Activated CD8-positive, alpha-beta T cell treated with anti-CD3 and anti-CD28 coated beads for 36 hours (primary cell): ENCODE data around the gene DHX34. TPM values are rescaled to one million over a fixed set of nuclear protein-coding genes. Genes with fewer than 3 reads are reported as not detected.

Experiments used
- ATAC-seq: fragments of 200-7000 bp; cut with Tn5 transposase; one replicate; pipeline ENCODE4 v1.10.0; 2021; ENCODE audit warnings: mild to moderate bottlenecking, moderate library complexity
- CTCF ChIA-PET: fragments of 350-600 bp; sonication (Branson Sonifier 250); formaldehyde crosslinking; loops from one replicate; lab custom pipeline; 2021; ENCODE audit warnings: antibody characterized with exemption; lab: Charles Lee
- POLR2A ChIA-PET: fragments of 350-600 bp; sonication (Branson Sonifier 250); formaldehyde crosslinking; loops from one replicate; lab custom pipeline; 2021; ENCODE audit warnings: antibody characterized with exemption; lab: Charles Lee
- DNase-seq: peaks from one replicate; pipeline ENCODE4 v3.0.0-alpha.2; 2020
- H3K27ac Mint-ChIP-seq: one replicate; pipeline ENCODE4 v1.8.0; 2021; ENCODE audit warnings: mild to moderate bottlenecking, mixed read lengths
- H3K27me3 Mint-ChIP-seq: one replicate; pipeline ENCODE4 v1.8.0; 2021; ENCODE audit warnings: mixed read lengths
- H3K36me3 Mint-ChIP-seq: one replicate; pipeline ENCODE4 v1.8.0; 2021; ENCODE audit warnings: low read depth, mixed read lengths
- H3K4me1 Mint-ChIP-seq: one replicate; pipeline ENCODE4 v1.8.0; 2021; ENCODE audit warnings: low read depth, mixed read lengths
- H3K4me3 Mint-ChIP-seq: one replicate; pipeline ENCODE4 v1.8.0; 2021; ENCODE audit warnings: mild to moderate bottlenecking, moderate library complexity, mixed read lengths
- H3K9me3 Mint-ChIP-seq: one replicate; pipeline ENCODE4 v1.8.0; 2021; ENCODE audit warnings: mixed read lengths
- intact Hi-C: fragments of 100-400 bp; cut with micrococcal nuclease; formaldehyde crosslinking; loops from one replicate; pipeline ENCODE4 v1.10.0; 2022
- total RNA-seq, 2 experiments: library from RNA; stranded (reverse); gene quantifications; one replicate each; pipeline ENCODE4 v1.2.3, GENCODE V29; 2021
- TF ChIP-seq, protein P1 (sequence below): fragments of 200-600 bp; IDR thresholded peaks from one replicate; pipeline ENCODE4 v1.8.0; 2022; ENCODE audit warnings: antibody characterized with exemption, mild to moderate bottlenecking

Gene DHX34
- total RNA-seq, 2 experiments from 2014 or later: 14.2 to 14.9 TPM

DNA sequence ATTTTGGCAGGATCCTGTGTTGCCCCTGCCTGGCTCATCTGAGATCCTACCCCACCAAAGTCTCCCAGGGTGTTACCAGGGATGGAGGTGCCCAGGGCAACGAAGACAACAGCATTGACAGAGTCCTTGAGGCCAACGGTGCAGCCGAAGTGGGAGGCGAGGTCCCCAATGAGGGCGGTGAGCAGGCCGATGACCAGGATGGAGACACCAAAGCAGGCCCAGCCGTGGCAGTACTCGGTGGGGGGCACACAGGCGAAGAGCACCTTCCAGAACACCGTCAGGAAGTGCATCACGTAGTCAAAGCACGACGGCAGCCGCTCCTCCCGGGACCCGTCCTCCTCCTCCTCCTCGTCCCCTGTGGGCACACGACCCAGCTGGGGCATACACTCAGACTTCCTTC is 83.0 kb downstream of the DHX34 start:
- DNase-seq: no peak
- Mint-ChIP-seq H3K27ac (no peak overlapping the region), H3K27me3 (peaks cover 32% of the 10 kb centered on the region), H3K9me3 (no peaks in the 10 kb centered on the region), H3K4me1 (peaks cover 37% of the 10 kb centered on the region), H3K36me3 (no peaks in the 10 kb centered on the region), H3K4me3 (no peak overlapping the region)
- intact Hi-C loops: loop anchor here (10.0 kb wide), 1 partner anchor 83 kb away; the partner anchor contains the start of gene NAPA
- POLR2A ChIA-PET: no interaction called here
- ATAC-seq: no peak
- CTCF ChIA-PET: interaction anchor here (0.8 to 6.1 kb wide), 9 partner anchors 14 to 313 kb away, joined by 3 to 91 read pairs (median 4); partner anchors contain the start of genes DHX34, KPTN and NOP53
- TF ChIP-seq, protein P1, sequence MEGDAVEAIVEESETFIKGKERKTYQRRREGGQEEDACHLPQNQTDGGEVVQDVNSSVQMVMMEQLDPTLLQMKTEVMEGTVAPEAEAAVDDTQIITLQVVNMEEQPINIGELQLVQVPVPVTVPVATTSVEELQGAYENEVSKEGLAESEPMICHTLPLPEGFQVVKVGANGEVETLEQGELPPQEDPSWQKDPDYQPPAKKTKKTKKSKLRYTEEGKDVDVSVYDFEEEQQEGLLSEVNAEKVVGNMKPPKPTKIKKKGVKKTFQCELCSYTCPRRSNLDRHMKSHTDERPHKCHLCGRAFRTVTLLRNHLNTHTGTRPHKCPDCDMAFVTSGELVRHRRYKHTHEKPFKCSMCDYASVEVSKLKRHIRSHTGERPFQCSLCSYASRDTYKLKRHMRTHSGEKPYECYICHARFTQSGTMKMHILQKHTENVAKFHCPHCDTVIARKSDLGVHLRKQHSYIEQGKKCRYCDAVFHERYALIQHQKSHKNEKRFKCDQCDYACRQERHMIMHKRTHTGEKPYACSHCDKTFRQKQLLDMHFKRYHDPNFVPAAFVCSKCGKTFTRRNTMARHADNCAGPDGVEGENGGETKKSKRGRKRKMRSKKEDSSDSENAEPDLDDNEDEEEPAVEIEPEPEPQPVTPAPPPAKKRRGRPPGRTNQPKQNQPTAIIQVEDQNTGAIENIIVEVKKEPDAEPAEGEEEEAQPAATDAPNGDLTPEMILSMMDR: no peak

Other genes with a start within 250 kb of the DHX34 start
- 10 to 100 TPM; 68.5 to 70.2 TPM for gene ZC3H4, start 235.5 kb upstream of the DHX34 start, total RNA-seq
- gene SAE1, start 218.5 kb upstream of the DHX34 start, total RNA-seq: 100 to 1,000 TPM; 125 to 127 TPM
- gene BBC3, start 118.1 kb upstream of the DHX34 start, total RNA-seq: 10 to 100 TPM; 23.2 to 26.2 TPM
- gene CCDC9, start 92.8 kb upstream of the DHX34 start, total RNA-seq: 10 to 100 TPM; 24.4 to 27.0 TPM
- 10 to 100 TPM; 11.4 to 12.7 TPM for gene INAFM1, start 74.4 kb upstream of the DHX34 start, total RNA-seq
- gene C5AR1, start 39.5 kb upstream of the DHX34 start, total RNA-seq: 1 to 10 TPM in 1 of 2 experiments, under 1 TPM in 1; 0.65 to 2.2 TPM
- gene C5AR2, start 17.1 kb upstream of the DHX34 start, total RNA-seq: under 1 TPM in 1 of 2 experiments, not detected in 1; 0.18 TPM
- gene MEIS3, start 70.2 kb downstream of the DHX34 start, total RNA-seq: not detected
- gene SLC8A2, start 122.6 kb downstream of the DHX34 start, total RNA-seq: under 1 TPM; 0.18 to 0.43 TPM
- 10 to 100 TPM; 10.4 to 11.0 TPM for gene KPTN, start 134.9 kb downstream of the DHX34 start, total RNA-seq
- 10 to 100 TPM; 43.9 to 47.2 TPM for gene NAPA, start 165.7 kb downstream of the DHX34 start, total RNA-seq
- gene ZNF541, start 223.8 kb downstream of the DHX34 start, total RNA-seq: under 1 TPM; 0.29 to 0.41 TPM